ENCODE measurements around the gene TANC1.

TANC1 gene

DNA sequence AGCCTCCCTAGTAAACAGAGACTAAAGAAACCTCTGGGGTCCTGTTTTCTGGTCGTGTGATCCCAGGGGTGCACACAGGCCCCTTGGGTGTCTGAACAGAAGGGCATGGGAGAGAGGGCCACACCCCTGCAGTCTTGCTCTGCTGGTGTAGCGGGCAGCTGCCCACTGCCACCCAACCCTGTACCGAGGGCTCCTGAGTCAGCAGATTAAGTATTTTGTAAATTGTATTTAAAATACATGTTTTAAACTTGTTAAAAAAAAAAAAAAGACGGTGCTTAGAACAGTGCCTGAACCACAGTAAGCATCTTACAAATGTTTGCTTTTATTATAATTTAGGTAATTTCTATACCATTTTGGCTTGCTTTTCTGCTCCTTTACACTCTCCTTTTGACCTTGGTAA, 113.7 kb downstream of the TANC1 start:
- H3K14ac ChIP-seq (ENCODE audit: low read length) = no peak overlapping the region
- no peaks in the 10 kb centered on the region for H3K9me3 ChIP-seq (ENCODE audit: insufficient read depth, low read depth, low read length)
- no peak overlapping the region for H3K18ac ChIP-seq (ENCODE audit: low read length)
- no peak overlapping the region for H2BK120ac ChIP-seq (ENCODE audit: insufficient read depth, low read length, poor library complexity)
- no peaks in the 10 kb centered on the region for H3K4me1 ChIP-seq (ENCODE audit: control insufficient read depth in 1 of 2, insufficient read depth in 2 of 2, low read length in 2 of 2)
- H3K23ac ChIP-seq (ENCODE audit: low read length) = no peak overlapping the region
- H3K4me2 ChIP-seq (ENCODE audit: low read length) = no peak overlapping the region
- H2BK12ac ChIP-seq (ENCODE audit: low read length) = no peak overlapping the region
- no peak overlapping the region for H4K12ac ChIP-seq (ENCODE audit: low read depth, low read length)
- no CpG with 5 or more reads among the region's 4 CpGs for WGBS (ENCODE audit: extremely low coverage, insufficient coverage, insufficient read length)
- no peaks in the 10 kb centered on the region for H3K27me3 ChIP-seq (ENCODE audit: insufficient read depth, low read length)
- H4K91ac ChIP-seq (ENCODE audit: low read depth, low read length) = no peak overlapping the region
- no peak for DNase-seq
- H3K79me2 ChIP-seq (ENCODE audit: control insufficient read depth, insufficient read depth, low read length, poor library complexity) = no peaks in the 10 kb centered on the region
- no peak overlapping the region for H3K4ac ChIP-seq (ENCODE audit: low read depth, low read length)
- peaks cover 1% of the 10 kb centered on the region for H3K79me1 ChIP-seq (ENCODE audit: low read length)
- H2AFZ ChIP-seq (ENCODE audit: insufficient read depth, low read length, poor library complexity) = no peak overlapping the region
- no peak overlapping the region for H4K8ac ChIP-seq (ENCODE audit: low read depth, low read length)
- H2AK5ac ChIP-seq (ENCODE audit: low read length) = no peak overlapping the region
- H3K27ac ChIP-seq (ENCODE audit: low read depth, low read length) = no peak overlapping the region
- no peaks in the 10 kb centered on the region for H3K36me3 ChIP-seq (ENCODE audit: control insufficient read depth in 1 of 2, insufficient read depth in 2 of 2, low read length in 2 of 2)
- H2BK5ac ChIP-seq (ENCODE audit: low read depth, low read length, poor library complexity) = no peak overlapping the region
- H3K9ac ChIP-seq (ENCODE audit: low read length) = no peak overlapping the region
- H3K4me3 ChIP-seq (ENCODE audit: low read depth, low read length) = no peak overlapping the region

DNA sequence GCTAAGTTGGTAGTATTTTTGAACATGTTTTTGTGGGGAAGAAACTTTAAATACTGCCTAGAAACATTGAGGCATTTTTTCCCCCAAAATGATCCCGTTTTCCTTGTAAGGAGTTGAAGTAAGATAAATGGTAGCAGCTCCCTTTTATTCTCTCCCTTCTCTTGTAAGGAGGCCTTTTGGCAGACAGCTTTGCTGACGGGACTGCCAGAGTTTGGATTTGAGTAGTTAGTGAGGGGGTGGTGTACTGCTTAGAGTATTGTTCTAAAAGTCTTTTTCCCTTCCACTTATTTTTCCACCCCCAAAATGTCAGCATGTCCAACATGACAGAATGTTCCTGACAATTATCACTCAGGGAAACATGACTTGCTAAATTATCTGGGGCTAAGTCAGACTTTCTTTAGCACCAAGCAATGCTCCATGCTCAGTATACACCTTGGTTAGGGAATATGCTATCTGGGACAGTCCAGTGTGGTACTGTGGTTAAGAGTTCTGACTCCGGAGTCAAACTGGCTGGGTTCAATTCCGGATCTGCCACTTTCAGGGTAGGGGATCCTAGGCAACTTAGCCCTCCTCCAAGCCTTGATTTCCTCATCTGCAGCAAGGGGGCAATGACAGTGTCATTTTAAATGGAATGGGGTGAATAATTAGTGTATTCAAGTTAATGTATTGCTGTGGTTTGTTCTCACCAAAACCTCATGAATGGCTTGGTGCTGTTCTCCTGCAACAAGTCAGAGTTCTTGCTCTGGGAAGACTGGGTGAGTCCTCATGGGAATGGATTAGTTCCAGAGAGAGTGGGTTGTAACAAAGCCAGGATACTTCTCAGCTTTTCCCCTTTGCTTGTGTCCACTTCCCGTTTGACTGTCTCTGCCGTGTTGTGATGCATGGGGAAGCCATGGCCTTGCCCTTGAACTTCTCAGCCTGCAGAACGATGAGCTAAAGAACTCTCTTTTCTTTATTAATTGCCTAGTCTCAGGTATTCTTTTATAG, 116.2 kb downstream of the TANC1 start:
- no peak overlapping the region for H4K91ac ChIP-seq (ENCODE audit: low read depth, low read length)

DNA sequence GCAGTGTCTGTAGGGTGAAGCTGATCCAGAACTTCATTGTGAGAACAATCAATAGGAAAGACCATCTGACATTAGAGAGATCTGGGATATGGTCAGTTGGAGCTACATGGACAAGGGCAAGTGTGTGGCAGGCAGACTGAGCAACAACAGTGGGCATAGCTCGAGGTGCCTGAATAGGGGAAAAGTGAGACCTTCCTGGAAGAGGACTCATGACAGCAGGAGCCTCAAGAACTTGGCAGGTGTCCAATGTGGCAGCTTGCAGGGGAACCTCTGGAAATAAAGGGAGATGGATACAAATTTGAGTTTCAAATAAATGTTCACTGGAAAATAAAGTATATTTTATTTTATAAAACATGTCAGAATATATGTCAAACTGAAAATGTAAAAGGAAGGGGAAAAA, 117.9 kb downstream of the TANC1 start:
- no peak overlapping the region for H2AK5ac ChIP-seq (ENCODE audit: low read length)
- H3K18ac ChIP-seq (ENCODE audit: low read length) = no peak overlapping the region
- no peak overlapping the region for H2AFZ ChIP-seq (ENCODE audit: insufficient read depth, low read length, poor library complexity)
- H3K36me3 ChIP-seq (ENCODE audit: control insufficient read depth in 1 of 2, insufficient read depth in 2 of 2, low read length in 2 of 2) = peaks cover 0 to 7% of the 10 kb centered on the region in 2 experiments
- H4K8ac ChIP-seq (ENCODE audit: low read depth, low read length) = no peak overlapping the region
- no peak overlapping the region for H3K23ac ChIP-seq (ENCODE audit: low read length)
- H3K27me3 ChIP-seq (ENCODE audit: insufficient read depth, low read length) = no peaks in the 10 kb centered on the region
- H3K79me2 ChIP-seq (ENCODE audit: control insufficient read depth, insufficient read depth, low read length, poor library complexity) = no peaks in the 10 kb centered on the region
- H2BK5ac ChIP-seq (ENCODE audit: low read depth, low read length, poor library complexity) = no peak overlapping the region
- H2BK12ac ChIP-seq (ENCODE audit: low read length) = no peak overlapping the region
- no peak overlapping the region for H2BK120ac ChIP-seq (ENCODE audit: insufficient read depth, low read length, poor library complexity)
- peaks cover 3% of the 10 kb centered on the region for H3K79me1 ChIP-seq (ENCODE audit: low read length)
- no peak overlapping the region for H3K4me2 ChIP-seq (ENCODE audit: low read length)
- H4K91ac ChIP-seq (ENCODE audit: low read depth, low read length) = no peak overlapping the region
- H3K4me3 ChIP-seq (ENCODE audit: low read depth, low read length) = no peak overlapping the region
- H4K12ac ChIP-seq (ENCODE audit: low read depth, low read length) = no peak overlapping the region
- peaks cover 6 to 9% of the 10 kb centered on the region in 2 experiments for H3K4me1 ChIP-seq (ENCODE audit: control insufficient read depth in 1 of 2, insufficient read depth in 2 of 2, low read length in 2 of 2)
- H3K9me3 ChIP-seq (ENCODE audit: insufficient read depth, low read depth, low read length) = no peaks in the 10 kb centered on the region
- no peak overlapping the region for H3K4ac ChIP-seq (ENCODE audit: low read depth, low read length)
- no CpG with 5 or more reads among the region's 1 CpG for WGBS (ENCODE audit: extremely low coverage, insufficient coverage, insufficient read length)
- no peak overlapping the region for H3K9ac ChIP-seq (ENCODE audit: low read length)
- DNase-seq = no peak
- no peak overlapping the region for H3K27ac ChIP-seq (ENCODE audit: low read depth, low read length)
- H3K14ac ChIP-seq (ENCODE audit: low read length) = no peak overlapping the region

More for the DNA sequence above, 116.2 kb downstream of the TANC1 start:
- no peak overlapping the region for H2AFZ ChIP-seq (ENCODE audit: insufficient read depth, low read length, poor library complexity)
- H3K36me3 ChIP-seq (ENCODE audit: control insufficient read depth in 1 of 2, insufficient read depth in 2 of 2, low read length in 2 of 2) = peaks cover 0 to 3% of the 10 kb centered on the region in 2 experiments
- no CpG with 5 or more reads among the region's 7 CpGs for WGBS (ENCODE audit: extremely low coverage, insufficient coverage, insufficient read length)
- H2BK5ac ChIP-seq (ENCODE audit: low read depth, low read length, poor library complexity) = no peak overlapping the region
- H3K79me2 ChIP-seq (ENCODE audit: control insufficient read depth, insufficient read depth, low read length, poor library complexity) = no peaks in the 10 kb centered on the region
- no peak overlapping the region for H4K8ac ChIP-seq (ENCODE audit: low read depth, low read length)
- no peaks in the 10 kb centered on the region for H3K27me3 ChIP-seq (ENCODE audit: insufficient read depth, low read length)
- no peaks in the 10 kb centered on the region for H3K9me3 ChIP-seq (ENCODE audit: insufficient read depth, low read depth, low read length)
- no peak overlapping the region for H2BK120ac ChIP-seq (ENCODE audit: insufficient read depth, low read length, poor library complexity)
- no peak overlapping the region for H3K9ac ChIP-seq (ENCODE audit: low read length)
- no peak overlapping the region for H4K12ac ChIP-seq (ENCODE audit: low read depth, low read length)
- no peak overlapping the region for H3K4ac ChIP-seq (ENCODE audit: low read depth, low read length)
- peaks cover 3% of the 10 kb centered on the region for H3K79me1 ChIP-seq (ENCODE audit: low read length)
- H3K4me1 ChIP-seq (ENCODE audit: control insufficient read depth in 1 of 2, insufficient read depth in 2 of 2, low read length in 2 of 2) = no peaks in the 10 kb centered on the region
- no peak overlapping the region for H2BK12ac ChIP-seq (ENCODE audit: low read length)
- DNase-seq = no peak
- H3K23ac ChIP-seq (ENCODE audit: low read length) = no peak overlapping the region
- H3K27ac ChIP-seq (ENCODE audit: low read depth, low read length) = no peak overlapping the region
- H3K4me2 ChIP-seq (ENCODE audit: low read length) = no peak overlapping the region
- H2AK5ac ChIP-seq (ENCODE audit: low read length) = no peak overlapping the region
- no peak overlapping the region for H3K14ac ChIP-seq (ENCODE audit: low read length)
- no peak overlapping the region for H3K18ac ChIP-seq (ENCODE audit: low read length)
- no peak overlapping the region for H3K4me3 ChIP-seq (ENCODE audit: low read depth, low read length)

DNA sequence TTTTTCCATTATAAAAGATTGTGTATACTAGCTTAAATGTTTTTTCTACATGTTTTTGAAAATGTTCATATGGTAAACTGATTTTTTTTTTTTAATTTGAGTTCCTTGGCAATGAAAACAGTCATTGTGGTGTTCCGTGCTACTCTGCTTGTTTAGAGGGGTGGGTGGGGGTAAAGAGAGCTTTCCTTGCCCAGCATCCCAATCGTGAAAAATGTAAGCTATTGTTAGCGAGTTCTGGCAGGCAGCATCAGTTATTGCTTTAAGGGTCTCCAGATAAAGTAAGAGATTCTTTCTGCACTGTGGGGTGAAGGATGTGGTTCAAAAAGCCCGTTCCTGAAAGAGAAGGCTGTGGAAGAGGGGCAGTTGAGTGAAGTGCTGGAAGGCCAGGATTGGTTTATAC, 118.4 kb downstream of the TANC1 start:
- Histone ChIP-seq H3K4ac (ENCODE audit: low read depth, low read length) (no peak overlapping the region), H3K27ac (ENCODE audit: low read depth, low read length) (no peak overlapping the region), H4K8ac (ENCODE audit: low read depth, low read length) (no peak overlapping the region), H3K4me2 (ENCODE audit: low read length) (no peak overlapping the region), H2BK120ac (ENCODE audit: insufficient read depth, low read length, poor library complexity) (no peak overlapping the region), H3K36me3 (ENCODE audit: control insufficient read depth in 1 of 2, insufficient read depth in 2 of 2, low read length in 2 of 2) (peaks cover 0 to 7% of the 10 kb centered on the region in 2 experiments), H3K27me3 (ENCODE audit: insufficient read depth, low read length) (no peaks in the 10 kb centered on the region), H3K4me1 (ENCODE audit: control insufficient read depth in 1 of 2, insufficient read depth in 2 of 2, low read length in 2 of 2) (peaks cover 6 to 9% of the 10 kb centered on the region in 2 experiments), H3K79me2 (ENCODE audit: control insufficient read depth, insufficient read depth, low read length, poor library complexity) (no peaks in the 10 kb centered on the region), H4K91ac (ENCODE audit: low read depth, low read length) (no peak overlapping the region), H2BK12ac (ENCODE audit: low read length) (no peak overlapping the region), H2BK5ac (ENCODE audit: low read depth, low read length, poor library complexity) (no peak overlapping the region), H3K4me3 (ENCODE audit: low read depth, low read length) (no peak overlapping the region), H3K9me3 (ENCODE audit: insufficient read depth, low read depth, low read length) (no peaks in the 10 kb centered on the region), H3K9ac (ENCODE audit: low read length) (no peak overlapping the region), H3K23ac (ENCODE audit: low read length) (no peak overlapping the region), H3K79me1 (ENCODE audit: low read length) (peaks cover 3% of the 10 kb centered on the region), H3K14ac (ENCODE audit: low read length) (no peak overlapping the region), H4K12ac (ENCODE audit: low read depth, low read length) (no peak overlapping the region), H2AFZ (ENCODE audit: insufficient read depth, low read length, poor library complexity) (no peak overlapping the region), H3K18ac (ENCODE audit: low read length) (no peak overlapping the region), H2AK5ac (ENCODE audit: low read length) (no peak overlapping the region)
- no peak for DNase-seq
- no CpG with 5 or more reads among the region's 4 CpGs for WGBS (ENCODE audit: extremely low coverage, insufficient coverage, insufficient read length)

Measured in trophoblast cell (in vitro differentiated cells and primary cell).